AML-193 (cell line): Measurements from ENCODE around the gene TRIM65.

ENCODE experiments used
- DNase-seq, 2 experiments: peaks; one replicate each; lab custom pipeline; 2025; lab: John Stamatoyannopoulos, UW

TRIM65 gene

GRCh38 chr17:75896415-75897159, at the start of gene TRIM65:
Gene TRIM65, minus strand, starts transcription at chr17:75896951. Its CDS starts 14 bp downstream, at chr17:75896937.
- DNase-seq: peak; percentile 71

GRCh38 chr17:75945211-75945610, 48.5 kb upstream of the TRIM65 start:
- no peak for DNase-seq

- DNase-seq: no peak
Measured at GRCh38 chr17:75943491-75943890, 46.7 kb upstream of the TRIM65 start.

- DNase-seq: no peak
Measured at GRCh38 chr17:75942473-75942872, 45.7 kb upstream of the TRIM65 start.

GRCh38 chr17:75941442-75941819, 44.7 kb upstream of the TRIM65 start:
- peak in 1 of 2 experiments; percentile 47 for DNase-seq

GRCh38 chr17:75940727-75941441, 44.1 kb upstream of the TRIM65 start, which contains the start of gene FBF1:
Gene FBF1, minus strand, starts transcription at chr17:75941042. Its CDS starts 2,893 bp downstream, at chr17:75938149.
- peak; percentile 97 for DNase-seq

GRCh38 chr17:75937652-75938051, 40.9 kb upstream of the TRIM65 start:
- DNase-seq: no peak

GRCh38 chr17:75933808-75934207, 37.1 kb upstream of the TRIM65 start:
- no peak for DNase-seq

- DNase-seq: no peak
Measured at GRCh38 chr17:75932852-75933251, 36.1 kb upstream of the TRIM65 start.

- no peak for DNase-seq
Measured at GRCh38 chr17:75931062-75931461, 34.3 kb upstream of the TRIM65 start.

- peak; percentile 31 to 40 for DNase-seq
Measured at GRCh38 chr17:75927286-75927922, 30.7 kb upstream of the TRIM65 start.

- no peak for DNase-seq
Measured at GRCh38 chr17:75926456-75926855, 29.7 kb upstream of the TRIM65 start.

- no peak for DNase-seq
Measured at GRCh38 chr17:75925912-75926311, 29.2 kb upstream of the TRIM65 start.

- DNase-seq: no peak
Measured at GRCh38 chr17:75925103-75925502, 28.4 kb upstream of the TRIM65 start.

- DNase-seq: no peak
Measured at GRCh38 chr17:75922963-75923874, 26.5 kb upstream of the TRIM65 start.

GRCh38 chr17:75922173-75922961, 25.6 kb upstream of the TRIM65 start:
- DNase-seq: no peak

GRCh38 chr17:75921596-75921995, 24.8 kb upstream of the TRIM65 start:
- no peak for DNase-seq

GRCh38 chr17:75920045-75920560, 23.4 kb upstream of the TRIM65 start:
- no peak for DNase-seq

- DNase-seq: no peak
Measured at GRCh38 chr17:75919611-75920010, 22.9 kb upstream of the TRIM65 start.

- no peak for DNase-seq
Measured at GRCh38 chr17:75917917-75918445, 21.2 kb upstream of the TRIM65 start.
